Activated T-cell treated with anti-CD3 and anti-CD28 coated beads for 48 hours (primary cell): Measurements from ENCODE around the gene SMIM5.
"Not testable (repeated sequence)": the region's sequence is repeated elsewhere in the genome, so short reads cannot be mapped to it uniquely, and the experiment has no call there.

Experiments
- DNase-seq: peaks from one replicate; pipeline ENCODE4 v3.0.0-alpha.2; 2020; ENCODE audit warnings: low read depth

The SMIM5 gene, protein sequence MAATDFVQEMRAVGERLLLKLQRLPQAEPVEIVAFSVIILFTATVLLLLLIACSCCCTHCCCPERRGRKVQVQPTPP

DNA sequence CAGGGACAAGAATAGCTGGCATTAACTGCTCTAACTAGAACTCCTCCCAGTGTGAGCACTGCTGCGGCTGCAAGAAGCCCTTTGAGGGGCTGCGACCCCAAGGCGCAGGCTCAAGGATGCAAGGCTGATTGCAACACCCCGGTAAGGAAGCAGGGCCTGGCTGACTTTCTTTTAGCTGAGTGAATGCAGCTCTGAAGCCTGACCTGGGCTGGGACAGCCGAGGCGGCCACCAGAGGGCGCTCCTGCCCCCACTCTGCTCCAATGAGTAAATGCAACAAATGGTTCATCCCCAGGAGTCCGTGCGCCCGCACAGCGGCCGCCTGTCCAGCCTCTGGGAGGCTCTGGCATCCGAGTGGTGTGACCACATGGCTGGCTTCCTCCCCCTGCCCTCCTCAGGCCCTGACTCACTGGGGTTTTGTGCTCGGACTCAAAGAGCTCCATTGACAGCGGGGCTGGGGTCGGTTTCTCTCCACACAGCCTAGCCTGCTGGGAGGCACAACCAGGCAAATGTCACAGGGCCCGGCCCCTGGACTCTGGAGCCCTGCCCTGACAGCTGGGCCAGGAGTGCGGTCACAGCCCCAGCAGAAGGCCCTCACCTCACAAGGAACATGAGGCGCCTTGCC lies at the start of gene SMIM5:
TSS of gene SMIM5 (plus strand) at position 572 of the 623 bp plus-strand sequence. CDS start 6,768 bp downstream, outside the sequence.
- peak; percentile 78 for DNase-seq

DNA sequence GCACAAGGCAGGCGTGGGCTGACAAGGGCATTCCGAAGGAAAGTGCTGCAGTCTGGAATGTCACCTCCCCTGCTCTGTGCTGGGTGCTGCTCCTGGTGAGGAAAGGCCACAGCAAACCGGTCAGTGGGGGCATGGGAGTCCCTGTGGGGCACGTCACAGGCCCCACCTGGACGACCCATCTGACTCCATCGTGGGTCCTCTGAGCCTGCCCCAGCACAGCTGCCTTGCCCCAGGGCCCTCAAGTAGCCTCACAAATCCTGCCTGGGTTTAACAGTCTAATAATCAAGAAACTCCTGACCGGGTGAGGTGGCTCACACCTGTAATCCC lies 48.4 kb upstream of the SMIM5 start:
- DNase-seq = no peak

DNA sequence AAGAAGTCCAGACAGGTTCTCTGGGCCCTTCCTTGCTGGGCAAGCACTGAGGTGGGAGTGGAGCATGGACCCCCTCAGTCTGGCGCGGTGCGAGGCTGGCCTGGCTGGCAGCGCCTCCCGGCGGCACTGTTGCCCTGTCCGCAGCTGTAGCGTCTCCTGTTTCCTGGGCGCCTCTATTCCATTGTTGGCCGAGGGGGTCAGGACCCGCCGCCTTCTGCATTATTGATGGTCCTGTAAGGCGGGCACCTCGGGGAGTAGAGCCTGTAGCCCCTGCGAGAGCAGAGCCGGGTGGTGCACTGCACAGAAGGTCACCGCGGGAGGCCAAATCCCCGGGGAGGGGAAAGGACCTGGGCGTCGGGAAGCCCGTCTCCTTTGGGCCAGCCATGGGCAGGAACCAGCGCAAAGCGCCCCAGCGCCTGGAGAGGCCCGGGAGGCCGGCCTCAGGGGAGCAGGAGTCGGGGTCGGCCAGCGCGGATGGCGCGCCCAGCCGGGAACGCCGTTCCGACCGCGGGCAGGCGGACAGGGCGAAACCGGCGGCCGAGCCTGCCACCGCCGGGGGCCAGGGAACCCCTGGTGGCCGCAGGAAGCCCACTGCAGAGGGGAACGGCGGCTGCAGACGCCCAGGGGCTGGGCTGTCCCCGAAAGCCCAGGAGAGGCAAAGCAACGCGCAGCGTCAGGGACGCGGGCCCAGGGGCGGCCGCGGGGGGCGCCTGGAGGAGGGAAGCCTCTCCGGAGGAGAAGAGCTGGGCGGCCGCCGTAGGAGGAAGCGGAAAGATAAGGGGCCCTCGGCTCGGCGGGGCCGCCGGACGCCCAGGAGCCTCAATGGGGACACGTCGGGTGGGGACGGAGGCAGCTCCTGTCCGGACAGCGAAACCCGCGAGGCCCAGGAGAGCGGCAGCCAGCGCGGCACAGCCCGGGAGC lies 45.3 kb upstream of the SMIM5 start, which contains the start of gene MYO15B:
TSS of gene MYO15B (plus strand) at position 126 of the 921 bp plus-strand sequence. CDS start at position 384, 258 bp downstream.
- DNase-seq = peak; percentile 61

DNA sequence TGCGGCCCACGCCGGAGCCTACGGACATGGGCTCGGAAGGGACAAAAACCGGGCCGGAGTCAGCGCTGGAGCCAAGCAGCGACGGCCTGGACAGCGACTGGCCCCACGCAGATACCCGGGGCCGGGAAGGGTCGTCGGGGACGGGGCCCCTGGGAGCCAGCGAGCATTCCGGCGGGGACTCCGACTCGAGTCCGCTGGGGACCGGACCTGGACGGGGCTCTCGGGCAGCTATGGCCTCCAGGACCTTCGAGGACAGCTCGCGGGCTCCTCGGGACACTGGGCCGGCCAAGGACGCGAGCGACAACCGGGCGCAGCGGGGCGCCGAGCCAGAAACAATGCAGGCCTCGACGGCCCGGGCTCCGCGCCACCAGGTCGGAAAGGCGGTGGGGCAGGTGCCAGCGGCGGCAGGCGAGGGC lies 44.6 kb upstream of the SMIM5 start:
- DNase-seq = no peak

DNA sequence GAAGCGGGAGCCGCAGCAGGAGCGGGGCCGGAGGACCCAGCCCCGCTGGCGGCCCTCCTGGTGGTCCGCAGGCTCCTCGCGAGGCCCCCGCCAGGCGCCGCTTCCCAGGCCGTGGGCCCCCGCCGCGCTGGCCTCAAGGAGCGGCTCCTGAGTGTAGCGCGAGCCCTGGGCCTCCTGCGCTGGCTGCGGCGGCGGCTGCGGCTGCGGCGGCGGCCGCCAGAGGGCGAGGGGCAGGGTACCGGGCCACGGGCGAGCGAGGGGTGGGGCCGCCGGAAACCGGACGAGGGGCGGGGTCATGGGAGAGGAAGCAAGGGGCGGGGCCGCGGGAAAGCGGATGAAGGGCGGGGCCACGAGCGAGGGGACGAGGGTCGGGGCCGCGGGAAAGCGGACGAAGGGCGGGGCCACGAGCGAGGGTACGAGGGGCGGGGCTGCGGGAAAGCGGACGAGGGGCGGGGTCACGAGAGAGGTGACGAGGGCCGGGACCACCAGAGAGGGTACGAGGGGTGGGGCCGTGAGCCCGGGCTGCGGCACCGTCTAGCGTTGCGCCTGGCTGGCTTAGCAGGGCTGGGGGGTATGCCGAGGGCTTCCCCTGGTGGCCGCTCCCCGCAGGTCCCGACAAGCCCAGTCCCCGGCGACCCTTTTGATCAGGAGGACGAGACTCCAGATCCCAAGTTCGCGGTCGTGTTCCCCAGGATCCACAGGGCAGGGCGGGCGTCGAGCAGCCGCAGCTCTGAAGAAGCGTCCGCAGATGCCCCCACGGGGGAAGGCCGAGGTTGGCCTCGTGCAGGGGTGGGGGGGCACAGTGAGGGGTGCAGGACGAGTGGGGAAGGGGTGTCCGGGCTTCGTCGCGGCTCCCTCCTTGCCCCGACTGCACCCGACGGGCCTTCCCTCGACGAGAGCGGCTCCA lies 44.0 kb upstream of the SMIM5 start:
- DNase-seq = peak; percentile 98

DNA sequence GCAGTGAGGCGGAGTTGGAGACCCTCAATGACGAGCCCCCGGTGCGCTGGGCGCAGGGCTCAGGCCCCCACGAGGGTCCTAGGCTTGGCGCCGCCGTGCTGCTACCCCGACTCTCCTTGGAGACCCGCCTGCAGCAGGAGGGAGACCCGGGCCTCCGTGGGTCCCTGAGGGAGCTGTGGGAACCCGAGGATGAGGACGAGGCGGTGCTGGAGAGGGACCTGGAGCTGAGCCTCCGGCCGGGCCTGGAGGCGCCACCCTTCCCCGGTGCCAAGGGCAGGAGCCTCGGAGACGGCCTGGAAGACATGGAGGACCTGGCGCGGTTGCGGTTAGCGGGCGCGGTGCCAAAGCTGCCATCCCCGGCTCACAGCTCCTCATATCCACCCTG lies 43.3 kb upstream of the SMIM5 start:
- DNase-seq = no peak

DNA sequence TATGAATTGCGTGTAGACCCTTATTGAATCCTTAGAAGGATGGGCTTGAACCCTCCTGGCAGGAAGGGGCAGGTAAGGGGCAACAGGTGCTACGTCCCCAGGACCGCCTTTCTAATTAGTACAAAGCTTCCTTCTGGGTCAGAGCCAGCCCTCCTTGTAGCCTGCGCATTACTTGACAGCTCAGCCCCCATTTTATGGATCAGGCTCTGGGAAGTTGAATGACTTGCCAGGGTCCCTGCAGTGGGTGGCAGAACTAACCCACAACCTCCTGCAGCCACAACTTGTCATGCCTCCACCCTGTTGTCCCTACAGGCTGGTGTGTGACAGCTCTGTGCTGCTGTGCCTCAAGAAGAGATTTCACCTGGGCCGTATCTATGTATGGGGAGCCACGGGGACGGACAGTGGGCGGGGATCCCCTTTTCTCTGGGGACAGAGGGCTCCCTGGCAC lies 42.9 kb upstream of the SMIM5 start:
- no peak for DNase-seq

DNA sequence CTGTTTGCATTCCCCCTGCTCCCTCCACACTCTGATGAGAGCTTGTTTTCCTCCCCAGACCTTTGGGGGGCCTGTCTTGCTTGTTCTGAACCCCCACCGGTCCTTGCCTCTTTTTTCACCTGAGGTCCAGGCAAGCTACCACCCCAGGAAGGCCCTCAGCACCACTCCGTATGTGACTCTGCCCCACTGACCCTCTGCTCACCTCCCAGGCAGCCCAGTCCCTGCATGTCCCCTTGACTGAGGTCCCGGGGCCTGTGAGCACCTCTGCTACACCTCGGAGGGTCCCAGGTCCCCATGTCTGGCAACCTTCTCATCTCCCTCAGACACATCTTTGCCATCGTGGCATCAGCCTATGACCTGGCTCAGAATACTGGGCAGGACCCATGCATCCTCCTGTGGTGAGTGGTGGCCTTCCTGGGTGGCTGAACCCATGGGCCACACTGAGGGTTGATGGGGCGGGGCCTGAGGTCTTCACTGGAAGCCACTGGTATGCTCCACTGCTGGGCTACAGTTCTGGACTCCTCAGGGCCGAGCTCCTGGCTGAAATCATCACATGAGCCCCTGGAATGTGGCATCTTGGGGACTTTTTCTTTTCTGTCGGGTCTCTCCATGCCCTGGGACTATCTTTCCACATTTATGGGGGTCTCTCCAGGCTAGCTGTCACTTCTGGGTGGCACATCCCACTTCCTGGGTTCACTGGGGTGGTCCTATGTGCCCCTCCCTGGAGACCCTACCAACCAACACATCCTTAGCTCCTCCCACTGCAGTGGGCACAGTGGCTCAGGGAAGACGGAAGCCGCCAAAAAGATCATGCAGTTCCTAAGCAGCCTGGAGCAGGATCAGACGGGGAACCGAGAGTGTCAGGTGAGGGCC lies 42.1 kb upstream of the SMIM5 start:
- DNase-seq = no peak

DNA sequence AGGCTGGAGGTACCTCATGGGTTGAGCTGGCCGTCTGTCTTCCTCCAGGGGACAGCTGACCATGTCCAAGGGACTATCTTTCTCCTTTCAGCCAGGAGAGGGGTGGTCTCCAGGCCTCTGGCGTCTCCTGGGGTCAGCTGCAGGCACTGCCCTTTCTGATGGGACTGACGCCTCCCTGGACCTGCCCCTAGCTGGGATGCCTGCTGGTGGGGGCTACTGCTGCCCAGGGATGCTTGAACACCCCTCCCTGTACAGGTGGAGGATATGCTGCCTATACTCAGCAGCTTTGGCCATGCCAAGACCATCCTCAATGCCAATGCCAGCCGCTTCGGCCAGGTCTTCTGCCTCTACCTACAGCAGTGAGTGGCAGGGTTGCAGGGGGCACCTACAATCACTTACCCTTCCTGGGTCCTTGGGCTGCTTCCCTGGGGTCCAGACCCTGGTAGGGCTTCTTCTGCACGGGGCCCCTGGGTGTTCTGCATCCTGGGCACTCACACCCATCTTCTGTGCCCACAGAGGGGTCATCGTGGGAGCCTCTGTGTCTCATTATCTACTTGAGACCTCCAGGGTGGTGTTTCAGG lies 41.4 kb upstream of the SMIM5 start:
- no peak for DNase-seq

DNA sequence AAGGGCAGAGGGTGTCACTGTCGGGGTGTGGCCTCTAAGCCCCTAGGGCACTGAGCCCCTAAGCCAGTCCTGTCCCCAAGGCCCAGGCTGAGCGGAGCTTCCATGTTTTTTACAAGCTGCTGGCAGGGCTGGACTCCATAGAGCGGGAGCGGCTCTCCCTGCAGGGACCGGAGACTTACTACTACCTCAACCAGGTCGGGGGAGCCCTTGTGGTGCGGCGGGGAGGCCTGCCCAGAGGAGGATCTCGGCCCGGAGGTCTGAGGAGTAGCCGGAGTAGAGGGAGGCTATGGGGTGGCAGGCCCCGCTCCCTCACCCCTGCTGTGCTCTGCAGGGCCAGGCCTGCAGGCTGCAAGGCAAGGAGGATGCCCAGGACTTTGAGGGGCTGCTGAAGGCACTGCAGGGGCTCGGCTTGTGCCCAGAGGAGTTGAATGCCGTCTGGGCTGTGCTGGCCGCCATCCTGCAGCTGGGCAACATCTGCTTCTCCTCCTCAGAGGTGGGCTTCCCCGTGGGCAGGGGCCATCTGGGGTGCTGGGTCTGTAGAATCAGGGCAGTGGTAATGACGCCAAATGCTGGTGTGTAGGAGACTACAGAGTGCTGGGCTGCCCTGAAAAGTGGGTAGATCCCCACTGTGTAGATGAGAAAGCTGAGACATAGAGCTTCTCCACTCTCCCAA lies 40.8 kb upstream of the SMIM5 start:
- DNase-seq = no peak

DNA sequence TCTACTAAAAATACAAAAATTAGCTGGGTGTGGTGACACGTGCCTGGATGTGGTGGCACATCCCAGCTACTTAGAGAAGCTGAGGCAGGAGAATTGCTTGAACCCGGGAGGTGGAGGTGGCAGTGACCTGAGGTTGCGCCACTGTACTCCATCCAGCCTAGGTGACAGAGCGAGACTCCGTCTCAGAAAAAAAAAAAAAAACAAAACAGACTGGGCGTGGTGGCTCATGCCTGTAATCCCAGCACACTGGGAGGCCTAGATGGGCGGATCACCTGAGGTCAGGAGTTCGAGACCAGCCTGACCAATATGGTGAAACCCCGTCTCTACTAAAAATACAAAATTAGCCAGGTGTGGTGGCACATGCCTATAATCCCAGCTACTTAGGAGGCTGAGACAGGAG lies 39.8 kb upstream of the SMIM5 start:
- not testable (repeated sequence) for DNase-seq

DNA sequence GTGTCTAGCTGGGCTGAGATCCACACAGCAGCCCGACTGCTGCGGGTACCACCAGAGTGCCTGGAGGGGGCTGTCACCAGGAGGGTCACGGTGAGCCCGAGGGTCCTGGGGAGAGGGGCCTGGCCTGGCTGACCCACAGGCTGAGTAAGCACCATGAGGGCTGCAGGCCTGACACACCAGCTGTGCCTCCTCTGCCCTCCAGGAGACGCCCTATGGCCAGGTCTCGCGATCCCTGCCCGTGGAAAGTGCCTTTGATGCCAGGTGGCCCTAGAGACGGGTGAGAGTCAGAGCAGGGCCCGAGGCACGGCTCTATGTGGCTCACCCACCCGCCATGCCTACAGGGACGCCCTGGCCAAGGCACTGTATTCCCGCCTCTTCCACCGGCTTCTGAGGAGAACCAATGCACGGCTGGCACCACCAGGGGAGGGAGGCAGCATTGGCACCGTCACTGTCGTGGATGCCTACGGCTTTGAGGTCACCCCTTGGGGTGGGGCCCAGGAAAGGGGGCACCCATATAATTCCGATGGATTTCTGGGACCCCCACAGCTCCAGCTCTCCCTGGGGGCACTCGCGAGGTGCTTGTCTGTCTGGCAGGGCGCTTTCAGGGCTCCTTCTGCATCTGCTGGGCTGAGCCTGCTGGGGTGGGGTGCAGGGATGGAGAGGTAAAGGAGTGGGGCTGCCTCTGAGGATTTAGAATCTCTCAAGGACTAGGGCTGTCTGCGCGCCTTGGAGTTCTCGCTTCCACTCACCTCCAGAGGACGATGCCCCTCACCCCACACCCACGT lies 38.5 kb upstream of the SMIM5 start:
- DNase-seq = no peak

DNA sequence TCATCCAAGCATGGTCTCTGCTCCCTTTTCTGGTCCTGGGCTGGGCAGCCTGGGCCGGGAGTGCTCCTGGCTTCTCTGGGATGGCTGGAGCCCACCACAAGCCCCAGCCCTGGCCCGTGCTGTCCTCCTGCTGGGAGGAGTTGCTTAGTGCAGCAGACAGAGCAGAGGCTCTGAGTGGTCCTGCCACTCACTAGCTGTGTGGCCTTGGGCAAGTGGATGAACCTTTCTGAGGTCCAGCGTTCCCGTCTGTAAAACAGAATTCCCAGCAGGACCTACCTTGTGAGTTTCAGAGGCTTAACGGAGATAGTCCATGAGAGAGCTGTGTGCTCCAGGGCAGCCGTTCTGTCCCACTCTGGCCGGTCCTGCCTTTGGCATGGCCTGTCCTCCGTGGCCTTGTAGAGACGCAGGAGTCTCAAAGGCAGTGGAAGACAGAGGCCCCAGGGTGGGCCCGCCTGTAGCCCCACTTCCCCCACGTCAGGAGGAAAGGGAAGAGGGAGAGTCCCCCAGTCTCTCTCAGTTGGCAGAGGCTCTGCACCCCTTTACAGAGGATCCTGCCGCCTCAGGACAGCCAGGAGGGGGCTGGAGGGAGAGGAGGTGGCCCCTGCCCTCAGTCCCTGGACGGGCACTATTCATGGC lies 37.8 kb upstream of the SMIM5 start:
- no peak for DNase-seq

DNA sequence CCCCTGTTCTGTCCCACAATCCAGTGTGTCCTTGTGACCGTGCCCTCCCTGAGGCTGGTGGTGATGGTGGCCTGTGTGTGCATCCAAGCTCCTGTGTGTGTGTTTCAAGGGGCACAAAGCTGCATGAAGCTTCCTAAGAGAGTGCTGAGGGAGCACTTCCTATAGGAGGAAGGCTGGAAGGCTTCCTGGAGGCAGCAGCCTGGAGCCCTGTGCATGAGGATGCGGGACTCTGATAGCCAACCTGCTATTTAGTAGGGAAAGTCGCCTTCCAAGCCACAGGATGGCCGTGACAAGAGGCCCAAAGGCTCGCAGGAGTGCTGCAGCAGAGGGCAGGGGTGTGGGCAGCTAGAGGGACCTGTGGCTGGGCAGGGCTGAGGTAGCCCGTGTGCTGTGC lies 37.3 kb upstream of the SMIM5 start:
- no peak for DNase-seq

DNA sequence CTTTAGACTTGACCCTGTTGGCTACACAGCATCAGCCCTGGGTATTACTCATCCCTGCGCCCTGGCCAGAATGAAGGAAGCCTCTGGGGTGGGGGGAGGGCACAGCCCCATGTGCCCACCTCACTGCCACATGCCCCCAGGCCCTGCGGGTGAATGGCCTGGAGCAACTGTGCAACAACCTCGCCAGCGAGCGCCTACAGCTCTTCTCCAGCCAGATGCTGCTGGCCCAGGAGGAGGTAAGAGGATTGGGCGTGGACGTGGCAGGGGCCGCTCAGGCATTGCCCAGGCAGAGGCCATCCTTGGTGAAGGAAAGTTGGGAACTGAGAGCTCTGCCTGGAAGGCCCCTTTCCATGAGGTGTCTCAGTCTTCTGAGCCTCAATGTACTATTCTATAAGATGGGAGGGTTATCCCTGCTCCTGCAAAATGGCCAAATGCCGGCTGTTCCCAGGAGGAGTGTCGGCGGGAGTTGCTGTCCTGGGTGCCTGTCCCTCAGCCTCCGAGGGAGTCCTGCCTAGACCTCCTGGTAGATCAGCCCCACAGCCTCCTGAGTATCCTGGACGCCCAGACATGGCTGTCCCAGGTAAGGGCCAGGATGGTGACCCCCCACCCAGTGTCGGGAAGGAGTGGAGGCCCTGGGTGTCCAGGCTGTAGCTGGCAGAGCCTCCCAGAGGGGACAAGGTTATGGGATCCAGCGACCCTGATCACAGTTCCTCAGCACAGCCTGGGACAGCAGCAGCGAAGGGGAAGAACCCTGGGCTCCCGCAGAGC lies 36.7 kb upstream of the SMIM5 start:
- no peak for DNase-seq

DNA sequence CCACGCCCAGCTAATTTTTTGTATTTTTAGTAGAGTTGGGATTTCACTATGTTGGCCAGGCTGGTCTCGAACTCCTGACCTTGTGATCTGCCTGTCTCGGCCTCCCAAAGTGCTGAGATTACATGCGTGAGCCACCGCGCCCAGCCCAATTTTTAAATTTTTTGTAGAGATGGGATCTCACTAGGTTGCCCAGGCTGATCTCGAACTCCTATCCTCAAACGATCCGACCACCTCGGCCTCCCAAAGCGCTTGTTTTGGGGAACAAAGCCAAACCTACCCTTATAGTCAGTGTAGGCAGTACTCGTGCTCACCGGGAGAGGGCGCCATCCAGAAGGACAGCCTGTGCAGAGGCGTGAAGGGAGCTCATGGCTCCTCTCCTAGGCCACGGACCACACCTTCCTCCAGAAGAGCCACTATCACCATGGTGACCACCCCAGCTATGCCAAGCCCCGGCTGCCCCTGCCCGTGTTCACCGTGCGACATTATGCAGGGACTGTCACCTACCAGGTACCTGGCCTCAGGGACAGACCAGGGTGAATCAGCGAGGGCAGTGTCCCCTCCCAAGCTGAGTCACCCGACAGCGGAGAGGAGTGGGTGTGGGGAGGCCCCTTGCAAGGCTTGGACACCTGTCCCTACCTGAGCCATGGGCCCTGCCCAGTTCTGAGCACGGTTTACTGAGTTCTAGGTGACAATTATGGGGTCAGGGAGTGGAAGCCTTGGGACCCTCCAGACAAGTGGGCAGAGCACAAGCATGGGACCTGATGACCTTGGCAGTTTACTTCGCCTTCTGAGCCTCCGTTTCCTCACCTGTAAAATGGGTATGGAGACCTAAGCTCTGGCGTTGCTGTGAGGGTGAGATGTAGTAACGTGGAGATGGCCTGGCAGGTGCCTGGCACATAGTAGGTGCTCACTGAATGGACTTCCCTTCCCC lies 31.9 kb upstream of the SMIM5 start:
- DNase-seq = peak; percentile 53

DNA sequence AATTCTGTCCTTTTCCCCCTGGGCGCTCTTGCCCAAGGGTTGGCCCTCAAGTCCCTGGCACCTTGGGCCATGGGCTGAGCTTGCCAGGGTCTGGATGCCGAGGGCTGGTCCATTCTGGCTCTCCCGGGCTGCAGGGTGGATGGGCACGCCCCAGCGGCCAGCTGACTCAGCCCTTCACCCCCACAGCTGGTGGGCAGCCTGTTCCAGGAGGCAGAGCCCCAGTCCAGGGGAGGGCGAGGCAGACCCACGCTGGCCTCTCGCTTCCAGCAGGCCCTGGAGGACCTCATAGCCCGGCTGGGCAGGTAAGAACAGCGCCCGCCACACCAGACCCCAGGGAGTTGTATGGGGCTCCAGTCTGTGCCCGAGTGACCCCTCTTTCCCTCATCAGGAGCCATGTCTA lies 30.6 kb upstream of the SMIM5 start:
- no peak for DNase-seq
